Measurements from ENCODE around the gene EDA2R.

EDA2R gene

GRCh38 chrX:66638591-66639500 lies at the start of gene EDA2R:
EDA2R (minus strand) TSS chrX:66639078; CDS start chrX:66616020, 23,058 bp downstream.
- DNase-seq (ENCODE audit: low read depth in 2 of 2), result peak; percentile 3 to 10

- no peak for DNase-seq (ENCODE audit: low read depth in 2 of 2)
These were observed 45.3 kb upstream of the EDA2R start for GRCh38 chrX:66684196-66684595.

GRCh38 chrX:66680451-66680850 lies 41.6 kb upstream of the EDA2R start:
- DNase-seq (ENCODE audit: low read depth in 2 of 2), result no peak

GRCh38 chrX:66677430-66677829 lies 38.6 kb upstream of the EDA2R start:
- no peak for DNase-seq (ENCODE audit: low read depth in 2 of 2)

GRCh38 chrX:66676990-66677389 lies 38.1 kb upstream of the EDA2R start:
- no peak for DNase-seq (ENCODE audit: low read depth in 2 of 2)

- no peak for DNase-seq (ENCODE audit: low read depth in 2 of 2)
These were observed 37.5 kb upstream of the EDA2R start for GRCh38 chrX:66676413-66676812.

- DNase-seq (ENCODE audit: low read depth in 2 of 2), result no peak
These were observed 36.7 kb upstream of the EDA2R start for GRCh38 chrX:66675541-66675940.

GRCh38 chrX:66674506-66674905 lies 35.6 kb upstream of the EDA2R start:
- DNase-seq (ENCODE audit: low read depth in 2 of 2), result no peak

GRCh38 chrX:66672106-66672505 lies 33.2 kb upstream of the EDA2R start:
- DNase-seq (ENCODE audit: low read depth in 2 of 2), result no peak

GRCh38 chrX:66654411-66654810 lies 15.5 kb upstream of the EDA2R start:
- no peak for DNase-seq (ENCODE audit: low read depth in 2 of 2)

GRCh38 chrX:66635360-66635759 lies 3.5 kb downstream of the EDA2R start:
- no peak for DNase-seq (ENCODE audit: low read depth in 2 of 2)

GRCh38 chrX:66634272-66634671 lies 4.6 kb downstream of the EDA2R start:
- DNase-seq (ENCODE audit: low read depth in 2 of 2), result no peak

- DNase-seq (ENCODE audit: low read depth in 2 of 2), result no peak
These were observed 5.3 kb downstream of the EDA2R start for GRCh38 chrX:66633541-66633940.

GRCh38 chrX:66632981-66633380 lies 5.9 kb downstream of the EDA2R start:
- no peak for DNase-seq (ENCODE audit: low read depth in 2 of 2)

GRCh38 chrX:66632473-66632872 lies 6.4 kb downstream of the EDA2R start:
- no peak for DNase-seq (ENCODE audit: low read depth in 2 of 2)

GRCh38 chrX:66625525-66625924 lies 13.4 kb downstream of the EDA2R start:
- no peak for DNase-seq (ENCODE audit: low read depth in 2 of 2)

- no peak for DNase-seq (ENCODE audit: low read depth in 2 of 2)
These were observed 16.7 kb downstream of the EDA2R start for GRCh38 chrX:66622209-66622608.

- DNase-seq (ENCODE audit: low read depth in 2 of 2), result no peak
These were observed 21.9 kb downstream of the EDA2R start for GRCh38 chrX:66616944-66617343.

- DNase-seq (ENCODE audit: low read depth in 2 of 2), result no peak
These were observed 36.4 kb downstream of the EDA2R start for GRCh38 chrX:66602381-66602938.

- no peak for DNase-seq (ENCODE audit: low read depth in 2 of 2)
These were observed 37.4 kb downstream of the EDA2R start for GRCh38 chrX:66601522-66601921.

- no peak for DNase-seq (ENCODE audit: low read depth in 2 of 2)
These were observed 59.7 kb downstream of the EDA2R start for GRCh38 chrX:66579219-66579618.

- no peak for DNase-seq (ENCODE audit: low read depth in 2 of 2)
These were observed 84.9 kb downstream of the EDA2R start for GRCh38 chrX:66553973-66554372.

GRCh38 chrX:66547847-66548369 lies 91.0 kb downstream of the EDA2R start:
- DNase-seq (ENCODE audit: low read depth in 2 of 2), result no peak
